Fibroblast of mammary gland (primary cell): ENCODE results near the gene TPRN.

Experiments used
- DNase-seq: peaks from one replicate; pipeline ENCODE4 v3.0.0-alpha.2; 2010; ENCODE audit warnings: low read depth
- H3K4me3 ChIP-seq: 2 replicates; pipeline ENCODE4 v1.5.1; 2011; ENCODE audit warnings: low read depth, mild to moderate bottlenecking, low read length, moderate library complexity; ENCODE audit not compliant: control insufficient read depth
- CTCF ChIP-seq: conservative IDR thresholded peaks from 2 replicates; pipeline ENCODE4 v1.5.1; 2011; ENCODE audit warnings: low read depth, low read length, inconsistent platforms; ENCODE audit not compliant: control insufficient read depth, insufficient read depth

TPRN gene

GRCh38 chr9:137193771-137194170, 6.8 kb downstream of the TPRN start:
- H3K4me3 ChIP-seq = no peak overlapping the region
- no peak for TF ChIP-seq CTCF
- DNase-seq = no peak

- no peak for DNase-seq
- no peak for TF ChIP-seq CTCF
- H3K4me3 ChIP-seq = no peak overlapping the region
Observed at GRCh38 chr9:137192859-137193258, 7.7 kb downstream of the TPRN start.

- TF ChIP-seq CTCF = no peak
- DNase-seq = no peak
- no peak overlapping the region for H3K4me3 ChIP-seq
Observed at GRCh38 chr9:137192448-137192780, 8.1 kb downstream of the TPRN start.

- no peak overlapping the region for H3K4me3 ChIP-seq
- TF ChIP-seq CTCF = no peak
- DNase-seq = no peak
Observed at GRCh38 chr9:137191691-137192447, 8.7 kb downstream of the TPRN start.

- no peak for DNase-seq
- H3K4me3 ChIP-seq = no peak overlapping the region
- no peak for TF ChIP-seq CTCF
Observed at GRCh38 chr9:137191245-137191644, 9.3 kb downstream of the TPRN start.

- no peak for TF ChIP-seq CTCF
- H3K4me3 ChIP-seq = no peak overlapping the region
Observed at GRCh38 chr9:137190315-137190856, 10.2 kb downstream of the TPRN start.

More at GRCh38 chr9:137190315-137190856, 10.2 kb downstream of the TPRN start:
- DNase-seq = no peak
